ENCODE data around the gene KATNAL1.

Gene KATNAL1

GRCh38 chr13:30346789-30347167 lies 39.4 kb upstream of the KATNAL1 start:
- TF ChIP-seq CTCF (IDR thresholded peaks at IDR 0.05), result no peak

- no peak for TF ChIP-seq CTCF (IDR thresholded peaks at IDR 0.05)
Observed at GRCh38 chr13:30346153-30346788, 38.9 kb upstream of the KATNAL1 start.

- no peak for TF ChIP-seq CTCF (IDR thresholded peaks at IDR 0.05)
Observed at GRCh38 chr13:30345426-30346100, 38.2 kb upstream of the KATNAL1 start.

- TF ChIP-seq CTCF (IDR thresholded peaks at IDR 0.05), result no peak
Observed at GRCh38 chr13:30341815-30342570, 34.6 kb upstream of the KATNAL1 start.

GRCh38 chr13:30340331-30341250 lies 33.2 kb upstream of the KATNAL1 start:
- no peak for TF ChIP-seq CTCF (IDR thresholded peaks at IDR 0.05)

GRCh38 chr13:30339738-30340330 lies 32.5 kb upstream of the KATNAL1 start:
- TF ChIP-seq CTCF (IDR thresholded peaks at IDR 0.05), result no peak

GRCh38 chr13:30338952-30339351 lies 31.6 kb upstream of the KATNAL1 start:
- no peak for TF ChIP-seq CTCF (IDR thresholded peaks at IDR 0.05)
